Daoy (cell line): ENCODE data around the gene TRIM37. TPM values are rescaled to one million over a fixed set of nuclear protein-coding genes. Genes with fewer than 3 reads are reported as not detected.

ENCODE experiments used
- DNase-seq: peaks from one replicate; pipeline ENCODE4 v3.0.0-alpha.2; 2015; ENCODE audit warnings: low read depth
- total RNA-seq: library from RNA; depleted of rRNA; stranded (reverse); fragments of >200 nt; shearing (Covaris generic); gene quantifications from 2 replicates; pipeline ENCODE4 v1.2.3, GENCODE V29; 2014; rRNA removed

The TRIM37 gene
- total RNA-seq, 1 experiment from 2014 or later: 20.9 TPM

DNA sequence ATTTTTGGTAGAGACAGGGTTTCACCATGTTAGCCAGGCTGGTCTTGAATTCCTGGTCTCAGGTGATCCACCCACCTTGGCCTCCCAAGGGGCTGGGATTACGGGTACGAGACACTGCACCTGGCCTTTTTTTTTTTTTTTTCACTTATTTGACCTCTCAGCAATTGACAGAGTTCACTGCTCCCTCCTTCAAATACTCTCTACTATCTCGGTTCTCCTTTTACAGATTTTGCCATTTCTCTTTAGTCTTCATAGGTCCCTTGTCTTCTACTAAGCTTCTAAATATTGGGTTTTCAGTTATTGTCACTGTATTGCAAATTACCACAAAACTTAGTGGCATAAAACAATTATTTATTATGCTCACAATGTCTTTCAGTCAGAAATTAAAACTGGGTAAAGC, 159.3 kb downstream of the TRIM37 start:
- DNase-seq: no peak

DNA sequence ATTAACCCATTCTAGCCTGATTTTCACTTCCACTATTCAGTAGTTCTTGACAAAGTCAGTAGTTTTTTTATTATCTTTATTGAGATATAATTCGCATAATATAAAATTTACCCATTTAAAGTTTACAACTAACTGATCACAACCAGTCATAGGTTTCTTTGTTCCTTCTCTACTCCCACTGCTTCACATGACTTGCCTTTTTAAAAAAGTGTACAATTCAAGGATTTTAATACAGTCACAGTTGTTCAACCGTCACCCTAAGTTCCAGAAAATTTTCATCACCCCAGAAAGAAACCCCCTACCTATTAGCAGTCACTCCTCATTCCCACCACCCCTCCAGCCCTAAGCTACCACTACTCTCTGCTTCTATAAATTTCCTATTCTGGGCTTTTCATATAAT, 162.5 kb downstream of the TRIM37 start:
- DNase-seq: no peak

GRCh38 chr17:58936295-58936694, 170.4 kb downstream of the TRIM37 start:
- DNase-seq: no peak

DNA sequence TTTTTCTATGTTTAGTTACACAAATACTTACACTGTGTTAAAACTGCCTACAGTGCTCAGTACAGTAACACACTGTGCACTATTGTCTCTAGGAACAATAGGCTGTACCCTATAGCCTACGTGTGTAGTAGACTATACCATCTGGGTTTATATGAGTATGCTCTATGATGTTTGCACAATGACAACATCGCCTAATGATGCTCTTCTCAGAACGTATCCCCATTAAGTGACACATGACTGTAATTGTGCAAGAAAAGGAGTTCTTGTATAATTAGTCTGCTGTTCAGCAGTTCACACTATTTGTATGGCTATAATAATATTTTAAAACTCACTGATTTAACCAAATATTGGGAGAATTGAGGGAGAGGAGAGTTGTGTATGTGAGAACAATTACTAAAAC, 173.7 kb downstream of the TRIM37 start:
- no peak for DNase-seq

Other genes with a start within 250 kb of the TRIM37 start
- 110 and 118 TPM in 2 replicates for gene SKA2, start 48.3 kb upstream of the TRIM37 start, total RNA-seq
- gene PRR11, start 48.9 kb upstream of the TRIM37 start, total RNA-seq: 14.0 and 14.7 TPM in 2 replicates
- gene SMG8, start 103.2 kb upstream of the TRIM37 start, total RNA-seq: 15.2 and 17.3 TPM in 2 replicates
- gene GDPD1, start 113.6 kb upstream of the TRIM37 start, total RNA-seq: 0.57 and 1.4 TPM in 2 replicates
- gene YPEL2, start 224.8 kb upstream of the TRIM37 start, total RNA-seq: 0.54 and 2.1 TPM in 2 replicates